Stimulated activated CD4-positive, alpha-beta T cell treated with anti-CD3 and anti-CD28 coated beads, Interleukin-1b, Interleukin-23, amount 100 ng/mL, for 1 hour (primary cell): ENCODE results near the gene TOP3B.

Experiments
- DNase-seq, 2 donors: peaks; one replicate each; pipeline ENCODE4 v3.0.0-alpha.2; 2020; ENCODE audit warnings: low read depth in 2 of 2

Gene TOP3B

GRCh38 chr22:21978564-21979386, 3.8 kb downstream of the TOP3B start:
- no peak for DNase-seq

GRCh38 chr22:21977814-21978213, 4.8 kb downstream of the TOP3B start:
- DNase-seq, result no peak

GRCh38 chr22:21975854-21976345, 6.7 kb downstream of the TOP3B start:
- no peak for DNase-seq

GRCh38 chr22:21975273-21975672, 7.3 kb downstream of the TOP3B start:
- no peak for DNase-seq

- DNase-seq, result no peak
These were observed 8.4 kb downstream of the TOP3B start for GRCh38 chr22:21974058-21974649.

GRCh38 chr22:21972806-21973205, 9.8 kb downstream of the TOP3B start:
- DNase-seq, result no peak

- peak; percentile 8 to 31 for DNase-seq
These were observed 10.3 kb downstream of the TOP3B start for GRCh38 chr22:21972293-21972779.

GRCh38 chr22:21971858-21972275, 10.7 kb downstream of the TOP3B start:
- no peak for DNase-seq

GRCh38 chr22:21970800-21971617, 11.6 kb downstream of the TOP3B start:
- DNase-seq, result no peak

- DNase-seq, result no peak
These were observed 12.4 kb downstream of the TOP3B start for GRCh38 chr22:21970037-21970799.

GRCh38 chr22:21968452-21969129, 14.0 kb downstream of the TOP3B start:
- no peak for DNase-seq

- DNase-seq, result no peak
These were observed 14.8 kb downstream of the TOP3B start for GRCh38 chr22:21967693-21968271.

GRCh38 chr22:21966643-21967516, 15.7 kb downstream of the TOP3B start:
- no peak for DNase-seq

GRCh38 chr22:21965762-21966288, 16.8 kb downstream of the TOP3B start:
- DNase-seq, result no peak

- DNase-seq, result no peak
These were observed 17.6 kb downstream of the TOP3B start for GRCh38 chr22:21964918-21965484.

GRCh38 chr22:21964234-21964633, 18.4 kb downstream of the TOP3B start:
- no peak for DNase-seq

- DNase-seq, result no peak
These were observed 18.8 kb downstream of the TOP3B start for GRCh38 chr22:21963790-21964211.

- no peak for DNase-seq
These were observed 19.3 kb downstream of the TOP3B start for GRCh38 chr22:21963286-21963685.

- no peak for DNase-seq
These were observed 20.0 kb downstream of the TOP3B start for GRCh38 chr22:21962655-21962949.
